OCI-LY3 (cell line): ENCODE data around the gene RPS6KC1.
"Not testable (repeated sequence)": the region's sequence is repeated elsewhere in the genome, so short reads cannot be mapped to it uniquely, and the experiment has no call there.

Experiments
- H2AFZ ChIP-seq: fragments of 200-600, 300-600 bp; shearing (Covaris generic); 2 replicates; pipeline ENCODE4 v1.6.0; 2014; ENCODE audit warnings: antibody characterized with exemption, low read depth, low read length
- H3K27ac ChIP-seq: fragments of 200-600, 300-600 bp; sonication (generic); 2 replicates; pipeline ENCODE4 v1.5.1; 2014; ENCODE audit warnings: mild to moderate bottlenecking, low read length, moderate library complexity, mixed read lengths
- H3K27me3 ChIP-seq: fragments of 200-600, 300-600 bp; sonication (generic); 2 replicates; pipeline ENCODE4 v1.6.1; 2014; ENCODE audit warnings: low read depth, low read length, mixed read lengths
- H3K36me3 ChIP-seq: fragments of 200-600, 300-600 bp; sonication (generic); replicated peaks from 2 replicates; pipeline ENCODE3; 2014; ENCODE audit warnings: low read depth, low read length, mixed read lengths
- H3K4me1 ChIP-seq: fragments of 300-600, 200-600 bp; sonication (generic); 2 replicates; pipeline ENCODE4 v1.6.1; 2014; ENCODE audit warnings: low read length, mixed read lengths
- H3K4me2 ChIP-seq: fragments of 200-600, 300-600 bp; sonication (generic); 2 replicates; pipeline ENCODE4 v1.6.1; 2014; ENCODE audit warnings: low read length, mixed read lengths
- H3K4me3 ChIP-seq: fragments of 300-600, 200-600 bp; sonication (generic); 2 replicates; pipeline ENCODE4 v1.5.1; 2014; ENCODE audit warnings: antibody characterized with exemption, mild to moderate bottlenecking, low read length, moderate library complexity
- H3K79me2 ChIP-seq: fragments of 300-600, 200-600 bp; shearing (Covaris generic); 2 replicates; pipeline ENCODE4 v1.6.1; 2014; ENCODE audit warnings: mild to moderate bottlenecking, low read length, mixed read lengths
- H3K9ac ChIP-seq: fragments of 300-600, 200-600 bp; shearing (Covaris generic); 2 replicates; pipeline ENCODE4 v1.6.0; 2014; ENCODE audit warnings: mild to moderate bottlenecking, low read length, moderate library complexity
- H3K9me3 ChIP-seq: fragments of 200-600, 300-600 bp; shearing (Covaris generic); 2 replicates; pipeline ENCODE4 v1.6.1; 2014; ENCODE audit warnings: low read length, mixed read lengths; ENCODE audit not compliant: insufficient read depth
- H4K20me1 ChIP-seq: fragments of 200-600, 300-600 bp; sonication (generic); 2 replicates; pipeline ENCODE4 v1.6.1; 2016; ENCODE audit warnings: low read length, mixed read lengths; ENCODE audit not compliant: insufficient read depth
- CTCF ChIP-seq: fragments of 200-600, 300-600 bp; sonication (generic); IDR thresholded peaks from 2 replicates; pipeline ENCODE4 v1.5.1; 2014; ENCODE audit warnings: antibody characterized with exemption, low read length, low read depth
- EZH2phosphoT487 ChIP-seq: fragments of 200-600 bp; shearing (Covaris generic); IDR thresholded peaks from 2 replicates; pipeline ENCODE4 v1.6.1; 2018; ENCODE audit warnings: antibody characterized with exemption, mixed run types, low read depth

The RPS6KC1 gene

GRCh38 chr1:213015099-213016050, 35.7 kb upstream of the RPS6KC1 start, which contains the start of gene ANGEL2:
Gene ANGEL2, minus strand, starts transcription at chr1:213015867. Its CDS starts 196 bp downstream, at chr1:213015671.
- Histone ChIP-seq H3K79me2 (peaks cover 48% of the 10 kb centered on the region), H3K4me3 (peak within 1 kb of the TSS; percentile 80), H3K36me3 (peaks cover 30% of the 10 kb centered on the region), H4K20me1 (no peaks in the 10 kb centered on the region), H3K4me2 (peak within 1 kb of the TSS; percentile 90), H3K4me1 (peaks cover 19% of the 10 kb centered on the region), H3K9ac (peak within 1 kb of the TSS; percentile 88), H3K9me3 (no peaks in the 10 kb centered on the region), H3K27me3 (no peaks in the 10 kb centered on the region), H3K27ac (peak within 1 kb of the TSS; percentile 82), H2AFZ (peak within 1 kb of the TSS; percentile 75; the same call in 1 of the 2 replicates)
- no peak for TF ChIP-seq EZH2phosphoT487
- no peak for TF ChIP-seq CTCF

- Histone ChIP-seq H3K36me3 (peaks cover 8% of the 10 kb centered on the region), H3K79me2 (peaks cover 26% of the 10 kb centered on the region), H3K4me3 (no peak overlapping the region), H3K4me1 (peaks cover 19% of the 10 kb centered on the region), H3K9me3 (no peaks in the 10 kb centered on the region), H3K27ac (no peak overlapping the region), H3K9ac (no peak overlapping the region), H4K20me1 (no peaks in the 10 kb centered on the region), H3K27me3 (no peaks in the 10 kb centered on the region), H3K4me2 (no peak overlapping the region), H2AFZ (no peak overlapping the region)
- TF ChIP-seq CTCF = no peak
- no peak for TF ChIP-seq EZH2phosphoT487
These were observed 33.4 kb upstream of the RPS6KC1 start for GRCh38 chr1:213017447-213018273.

- Histone ChIP-seq H3K36me3 (no peaks in the 10 kb centered on the region), H3K4me1 (peaks cover 5% of the 10 kb centered on the region), H3K27ac (no peak overlapping the region), H4K20me1 (no peaks in the 10 kb centered on the region), H3K79me2 (peaks cover 8% of the 10 kb centered on the region), H2AFZ (no peak overlapping the region), H3K9me3 (no peaks in the 10 kb centered on the region), H3K27me3 (no peaks in the 10 kb centered on the region), H3K4me2 (no peak overlapping the region), H3K4me3 (no peak overlapping the region), H3K9ac (no peak overlapping the region)
- TF ChIP-seq CTCF (no peak), EZH2phosphoT487 (no peak)
These were observed 31.6 kb upstream of the RPS6KC1 start for GRCh38 chr1:213019450-213019849.

- H2AFZ ChIP-seq = no peak overlapping the region
- no peaks in the 10 kb centered on the region for H4K20me1 ChIP-seq
- H3K4me3 ChIP-seq = no peak overlapping the region
These were observed 31.0 kb upstream of the RPS6KC1 start for GRCh38 chr1:213020016-213020415.

GRCh38 chr1:213027024-213027423, 24.0 kb upstream of the RPS6KC1 start:
- H2AFZ ChIP-seq, H3K36me3 ChIP-seq, H3K4me2 ChIP-seq, H3K27me3 ChIP-seq, H3K9ac ChIP-seq, H3K4me1 ChIP-seq, H3K9me3 ChIP-seq, H3K79me2 ChIP-seq, H3K4me3 ChIP-seq, H3K27ac ChIP-seq, H4K20me1 ChIP-seq: not testable (repeated sequence)

More at GRCh38 chr1:213020016-213020415, 31.0 kb upstream of the RPS6KC1 start:
- Histone ChIP-seq H3K79me2 (peaks cover 2% of the 10 kb centered on the region), H3K27me3 (no peaks in the 10 kb centered on the region), H3K27ac (no peak overlapping the region), H3K36me3 (no peaks in the 10 kb centered on the region), H3K9me3 (no peaks in the 10 kb centered on the region), H3K9ac (no peak overlapping the region), H3K4me2 (no peak overlapping the region), H3K4me1 (peaks cover 3% of the 10 kb centered on the region; the same call in 1 of the 2 replicates)
- TF ChIP-seq EZH2phosphoT487 (no peak), CTCF (no peak)
